ENCODE data around the gene MPPED1. TPM values are rescaled to one million over a fixed set of nuclear protein-coding genes. Genes with fewer than 3 reads are reported as not detected.

MPPED1 gene
- polyA plus RNA-seq, 1 of the 3 experiments (the other 2 are of a cell fraction), result 0.03 TPM

- Histone ChIP-seq H3K27me3 (ENCODE audit: insufficient read depth) (no peaks in the 10 kb centered on the region), H3K36me3 (replicated peaks in 1 of 2; ENCODE audit: control insufficient read depth in 1 of 2, insufficient read depth in 2 of 2, low read length in 1 of 2) (no peaks in the 10 kb centered on the region), H3K4me2 (no peak overlapping the region), H3K9me3 (no peaks in the 10 kb centered on the region), H3F3A (replicated peaks; ENCODE audit: insufficient read depth) (no peaks in the 10 kb centered on the region), H2AFZ (ENCODE audit: low read depth) (no peak overlapping the region), H3K9ac (no peak overlapping the region), H4K20me1 (ENCODE audit: insufficient read depth) (no peaks in the 10 kb centered on the region), H3K27ac (ENCODE audit: low read depth in 2 of 2, low read length in 1 of 2) (no peak overlapping the region), H3K4me1 (ENCODE audit: control insufficient read depth in 1 of 2, insufficient read depth in 2 of 2, low read depth in 1 of 2, low read length in 1 of 2) (no peaks in the 10 kb centered on the region), H3K4me3 (ENCODE audit: low read depth in 2 of 2, low read length in 1 of 2) (no peak overlapping the region), H3K9me2 (no peaks in the 10 kb centered on the region), H3K79me2 (ENCODE audit: insufficient read depth) (no peaks in the 10 kb centered on the region)
- TF ChIP-seq MEF2A (IDR thresholded peaks at IDR 0.05; ENCODE audit: borderline replicate concordance, low read depth) (no peak), JUND (IDR thresholded peaks at IDR 0.05) (no peak), ZBTB33 (IDR thresholded peaks at IDR 0.05; ENCODE audit: borderline replicate concordance, low read depth) (no peak), SMC3 (IDR thresholded peaks at IDR 0.05; ENCODE audit: low read depth, low read length) (no peak), CHD2 (IDR thresholded peaks at IDR 0.05; ENCODE audit: low read length, partially characterized antibody) (no peak), FOXJ3 (CRISPR knock-in tag; IDR thresholded peaks at IDR 0.05) (no peak), GABPA (IDR thresholded peaks at IDR 0.05; ENCODE audit: low read depth) (no peak), REST (IDR thresholded peaks at IDR 0.05; ENCODE audit: low read depth, low read length) (no peak), SIN3A (IDR thresholded peaks at IDR 0.05; ENCODE audit: borderline replicate concordance, low read depth, low read length) (no peak)
- 71% methylated on average over 3 of the region's 6 CpGs for WGBS (ENCODE audit: low lambda C conversion rate)
- CTCF ChIA-PET, result no interaction called here
- POLR2A ChIA-PET, result no interaction called here
- no peak for DNase-seq
Measured at GRCh38 chr22:43534916-43535315, 123.1 kb downstream of the MPPED1 start.

- DNase-seq, result no peak
- no peaks in the 10 kb centered on the region for H3K9me3 ChIP-seq
- no peaks in the 10 kb centered on the region for H3K79me2 ChIP-seq (ENCODE audit: insufficient read depth)
- no peaks in the 10 kb centered on the region for H3K36me3 ChIP-seq (replicated peaks in 1 of 2; ENCODE audit: control insufficient read depth in 1 of 2, insufficient read depth in 2 of 2, low read length in 1 of 2)
- TF ChIP-seq USF1 (IDR thresholded peaks at IDR 0.05; ENCODE audit: borderline replicate concordance, low read depth), result no peak
- no peak for TF ChIP-seq MAX (IDR thresholded peaks at IDR 0.05; ENCODE audit: low read depth)
- TF ChIP-seq USF2 (IDR thresholded peaks at IDR 0.05; ENCODE audit: borderline replicate concordance, low read depth, low read length), result no peak
- TF ChIP-seq JUND (IDR thresholded peaks at IDR 0.05), result no peak
- no peak for TF ChIP-seq RCOR1 (IDR thresholded peaks at IDR 0.05; ENCODE audit: low read length)
- no peak for TF ChIP-seq SMC3 (IDR thresholded peaks at IDR 0.05; ENCODE audit: low read depth, low read length)
- no peak for TF ChIP-seq GABPA (IDR thresholded peaks at IDR 0.05; ENCODE audit: low read depth)
- TF ChIP-seq GATA2 (CRISPR knock-in tag; IDR thresholded peaks at IDR 0.05), result no peak
- TF ChIP-seq FOXM1 (IDR thresholded peaks at IDR 0.05; ENCODE audit: low read depth), result no peak
- no peak for TF ChIP-seq TAF1 (IDR thresholded peaks at IDR 0.05; ENCODE audit: borderline replicate concordance, low read depth, low read length)
- no peak overlapping the region for H3K4me2 ChIP-seq
- H3K4me3 ChIP-seq (ENCODE audit: low read depth in 2 of 2, low read length in 1 of 2), result no peak overlapping the region
- no peaks in the 10 kb centered on the region for H4K20me1 ChIP-seq (ENCODE audit: insufficient read depth)
- H3K27ac ChIP-seq (ENCODE audit: low read depth in 2 of 2, low read length in 1 of 2), result no peak overlapping the region
- 73% methylated on average over 6 of the region's 7 CpGs for WGBS (ENCODE audit: low lambda C conversion rate)
- ChIA-PET CTCF (no interaction called here), POLR2A (no interaction called here)
- no peak overlapping the region for H3K9ac ChIP-seq
- H3K27me3 ChIP-seq (ENCODE audit: insufficient read depth), result no peaks in the 10 kb centered on the region
- H3F3A ChIP-seq (replicated peaks; ENCODE audit: insufficient read depth), result no peaks in the 10 kb centered on the region
- no peaks in the 10 kb centered on the region for H3K9me2 ChIP-seq
- no peak overlapping the region for H2AFZ ChIP-seq (ENCODE audit: low read depth)
- no peaks in the 10 kb centered on the region; a peak in 1 of 4 replicates for H3K4me1 ChIP-seq (ENCODE audit: control insufficient read depth in 1 of 2, insufficient read depth in 2 of 2, low read depth in 1 of 2, low read length in 1 of 2)
Measured at GRCh38 chr22:43535336-43535735, 123.5 kb downstream of the MPPED1 start.
